Tibial nerve (tissue), 4 donors: ENCODE measurements around the gene AGXT. TPM values are rescaled to one million over a fixed set of nuclear protein-coding genes. Genes with fewer than 3 reads are reported as not detected.

ENCODE experiments used
- DNase-seq, 2 donors: peaks; one replicate each; pipeline ENCODE4 v3.0.0-alpha.2; 2019; ENCODE audit warnings: low spot score in 2 of 2
- H3K27ac ChIP-seq, 4 donors: fragments of 200-600 bp; sonication (generic) in 3 of 4; one replicate each; pipeline ENCODE4 v1.5.1; 2017 to 2019; ENCODE audit warnings: mild to moderate bottlenecking in 1 of 4
- H3K27me3 ChIP-seq, 2 donors: fragments of 200-600 bp; sonication (generic) in 1 of 2; one replicate each; pipeline versions ENCODE4 v1.5.1 to v1.6.0; 2017 to 2019
- H3K36me3 ChIP-seq, 3 donors: fragments of 200-600 bp; sonication (generic); one replicate each; pipeline ENCODE4 v1.5.1; 2018 to 2019
- H3K4me1 ChIP-seq, 4 donors: fragments of 200-600 bp; sonication (generic) in 3 of 4; one replicate each; pipeline ENCODE4 v1.5.1; 2017 to 2019
- H3K4me3 ChIP-seq, 4 donors: fragments of 200-600 bp; sonication (generic) in 3 of 4; one replicate each; pipeline ENCODE4 v1.5.1; 2017 to 2019; ENCODE audit warnings: mild to moderate bottlenecking in 1 of 4, moderate library complexity in 1 of 4
- H3K9me3 ChIP-seq, 4 donors: fragments of 200-600 bp; sonication (generic) in 3 of 4; one replicate each; pipeline ENCODE4 v1.5.1; 2017 to 2019
- EP300 ChIP-seq, 2 donors: sonication (generic); formaldehyde crosslinking; IDR thresholded peaks; one replicate each; pipeline ENCODE4 v1.6.1; 2017; ENCODE audit warnings: antibody characterized with exemption in 2 of 2, mild to moderate bottlenecking in 1 of 2
- POLR2A ChIP-seq, 2 donors: fragments of 450-650 bp; IDR thresholded peaks; one replicate each; pipeline ENCODE4 v1.6.1; 2017; ENCODE audit warnings: antibody characterized with exemption in 2 of 2, mild to moderate bottlenecking in 2 of 2, moderate library complexity in 2 of 2
- WGBS, 2 donors: methylation state at CpG; one replicate each; pipeline ENCODE4 v1.1.5; 2018; 5-methylcytosine and 5-hydroxymethylcytosine counted together
- total RNA-seq, 4 donors: library from RNA; depleted of rRNA; stranded (reverse); fragments of >200 nt; gene quantifications; one replicate each; pipeline ENCODE4 v1.1.0, GENCODE V29; 2016
- TF ChIP-seq, protein P1 (sequence below), 5 experiments: fragments of 200-600 bp in 3 of 5; fragments of 450-650 bp in 2 of 5; sonication (generic) in 3 of 5; IDR thresholded peaks; one replicate each; pipeline ENCODE4 v1.5.1; 2016 to 2019; ENCODE audit warnings: antibody characterized with exemption in 5 of 5, mild to moderate bottlenecking in 3 of 5, moderate library complexity in 2 of 5

Gene AGXT
- total RNA-seq, 4 donors from 2014 or later, result 0.30 TPM; not detected in 3

DNA sequence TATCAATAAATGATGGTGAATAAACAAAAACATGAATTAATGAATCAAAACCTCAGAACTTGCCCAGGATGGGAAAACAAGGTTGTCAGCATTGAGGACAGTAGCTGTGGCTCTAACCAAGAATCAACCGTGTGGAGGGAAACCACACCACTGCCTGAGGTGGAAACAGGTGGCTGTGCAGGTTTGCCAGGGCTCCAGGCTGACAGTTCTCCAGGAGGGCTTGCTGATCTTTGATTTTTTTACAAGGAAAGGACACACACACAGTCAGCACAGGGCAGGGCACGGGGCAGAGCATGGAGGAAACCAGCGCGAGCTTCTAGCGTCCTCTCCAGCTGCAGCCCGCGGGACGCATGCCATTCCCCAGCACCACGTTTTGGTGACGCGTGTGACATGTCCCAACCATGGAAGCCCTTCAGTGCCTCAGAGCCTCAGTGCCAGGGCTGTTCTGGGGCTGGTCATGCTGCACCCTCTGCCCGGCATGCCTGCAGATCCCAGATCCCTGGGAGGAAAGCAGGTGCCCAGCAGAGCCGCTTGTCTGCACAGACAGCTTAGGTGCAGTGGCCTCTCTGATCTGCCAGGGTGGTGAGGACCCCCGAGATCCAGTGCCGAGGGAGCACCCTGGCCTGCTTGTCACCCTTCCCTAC is 15.8 kb upstream of the AGXT start:
- 85 to 88% methylated on average over 9 to 12 of the region's 15 CpGs for WGBS, 2 donors
- no peak overlapping the region for H3K4me3 ChIP-seq
- peaks cover 0 to 7% (median 0%) of the 10 kb centered on the region in 4 donors for H3K4me1 ChIP-seq
- H3K9me3 ChIP-seq, result peaks cover 0 to 12% (median 0%) of the 10 kb centered on the region in 4 donors
- no peak for DNase-seq
- TF ChIP-seq EP300 (IDR thresholded peaks at IDR 0.05) (no peak), POLR2A (IDR thresholded peaks at IDR 0.05) (no peak)
- TF ChIP-seq, protein P1, sequence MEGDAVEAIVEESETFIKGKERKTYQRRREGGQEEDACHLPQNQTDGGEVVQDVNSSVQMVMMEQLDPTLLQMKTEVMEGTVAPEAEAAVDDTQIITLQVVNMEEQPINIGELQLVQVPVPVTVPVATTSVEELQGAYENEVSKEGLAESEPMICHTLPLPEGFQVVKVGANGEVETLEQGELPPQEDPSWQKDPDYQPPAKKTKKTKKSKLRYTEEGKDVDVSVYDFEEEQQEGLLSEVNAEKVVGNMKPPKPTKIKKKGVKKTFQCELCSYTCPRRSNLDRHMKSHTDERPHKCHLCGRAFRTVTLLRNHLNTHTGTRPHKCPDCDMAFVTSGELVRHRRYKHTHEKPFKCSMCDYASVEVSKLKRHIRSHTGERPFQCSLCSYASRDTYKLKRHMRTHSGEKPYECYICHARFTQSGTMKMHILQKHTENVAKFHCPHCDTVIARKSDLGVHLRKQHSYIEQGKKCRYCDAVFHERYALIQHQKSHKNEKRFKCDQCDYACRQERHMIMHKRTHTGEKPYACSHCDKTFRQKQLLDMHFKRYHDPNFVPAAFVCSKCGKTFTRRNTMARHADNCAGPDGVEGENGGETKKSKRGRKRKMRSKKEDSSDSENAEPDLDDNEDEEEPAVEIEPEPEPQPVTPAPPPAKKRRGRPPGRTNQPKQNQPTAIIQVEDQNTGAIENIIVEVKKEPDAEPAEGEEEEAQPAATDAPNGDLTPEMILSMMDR (IDR thresholded peaks at IDR 0.05), result no peak
- H3K27ac ChIP-seq, result no peak overlapping the region
- no peaks in the 10 kb centered on the region for H3K27me3 ChIP-seq
- no peaks in the 10 kb centered on the region for H3K36me3 ChIP-seq

DNA sequence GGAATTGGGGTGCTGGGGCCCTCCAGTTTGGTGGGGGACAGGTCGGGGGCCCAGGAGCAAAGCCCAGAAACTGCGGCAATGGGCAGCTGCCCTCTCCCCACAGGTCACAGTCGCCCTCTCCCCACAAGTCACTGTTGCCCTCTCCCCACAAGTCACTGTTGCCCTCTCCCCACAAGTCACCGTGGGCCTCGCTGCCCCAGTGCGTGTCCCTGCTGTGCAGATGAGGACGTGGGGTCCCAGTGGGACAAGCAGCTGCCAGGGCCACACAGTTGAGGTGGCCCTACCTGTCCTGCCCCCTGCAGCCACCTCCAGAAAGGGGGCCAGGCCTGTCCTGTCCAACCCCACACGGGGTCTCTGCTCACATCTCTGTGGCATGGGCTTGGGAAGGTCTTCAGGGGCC is 13.0 kb upstream of the AGXT start:
- no peak for TF ChIP-seq EP300 (IDR thresholded peaks at IDR 0.05)
- TF ChIP-seq POLR2A (IDR thresholded peaks at IDR 0.05), result no peak
- TF ChIP-seq, protein P1 (IDR thresholded peaks at IDR 0.05), result no peak
- DNase-seq, result no peak
- Histone ChIP-seq H3K4me3 (no peak overlapping the region), H3K27ac (no peak overlapping the region), H3K4me1 (peaks cover 0 to 7% (median 0%) of the 10 kb centered on the region in 4 donors), H3K9me3 (peaks cover 0 to 12% (median 0%) of the 10 kb centered on the region in 4 donors), H3K36me3 (no peaks in the 10 kb centered on the region), H3K27me3 (no peaks in the 10 kb centered on the region)
- 87 to 93% methylated on average over 8 of the region's 8 CpGs for WGBS, 2 donors

DNA sequence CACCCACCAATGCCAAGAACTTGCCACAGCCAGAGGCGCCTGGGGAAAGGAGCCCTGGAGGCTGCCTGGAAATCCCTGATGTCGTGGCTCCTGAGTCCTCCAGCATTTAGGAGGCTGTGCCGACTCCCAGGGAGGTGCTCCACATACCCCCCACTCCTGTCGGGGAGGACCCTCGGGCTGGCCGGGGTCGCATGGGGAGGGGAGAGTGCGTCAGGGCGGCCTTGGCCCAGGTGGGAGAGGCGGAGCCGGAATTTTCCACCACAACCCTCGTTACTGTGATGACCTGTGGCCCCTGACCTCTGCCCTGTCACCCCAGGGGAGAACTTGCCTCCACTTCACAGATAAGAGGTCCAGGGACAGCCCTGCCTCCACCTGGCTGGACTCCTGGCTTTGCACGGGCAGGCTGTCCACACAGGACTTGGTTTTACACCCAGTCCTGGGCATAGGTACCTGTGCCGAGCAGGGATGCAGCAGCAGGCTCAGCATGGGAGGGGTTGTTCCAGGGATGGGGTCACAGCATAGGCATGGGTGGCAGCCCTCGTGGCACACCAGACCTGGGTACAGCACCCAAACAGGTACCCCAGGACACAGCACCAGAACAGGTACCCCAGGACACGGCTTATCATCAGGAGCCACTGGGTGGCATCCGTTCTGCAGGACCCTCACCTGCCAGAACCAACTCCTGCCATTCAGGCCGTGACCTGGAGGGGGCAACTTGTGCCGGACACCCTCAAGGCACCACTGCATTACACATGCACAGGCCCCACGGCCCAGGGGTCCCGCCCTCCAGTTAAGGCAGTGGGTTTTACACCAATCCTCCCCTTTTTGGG is 12.3 kb upstream of the AGXT start:
- no peak for DNase-seq
- peaks cover 0 to 12% (median 0%) of the 10 kb centered on the region in 4 donors for H3K9me3 ChIP-seq
- TF ChIP-seq POLR2A (IDR thresholded peaks at IDR 0.05), result no peak
- TF ChIP-seq, protein P1 (IDR thresholded peaks at IDR 0.05), result no peak
- no peak for TF ChIP-seq EP300 (IDR thresholded peaks at IDR 0.05)
- no peaks in the 10 kb centered on the region for H3K27me3 ChIP-seq
- H3K4me3 ChIP-seq, result no peak overlapping the region
- peaks cover 0 to 4% (median 0%) of the 10 kb centered on the region in 4 donors for H3K4me1 ChIP-seq
- no peak overlapping the region for H3K27ac ChIP-seq
- no peaks in the 10 kb centered on the region for H3K36me3 ChIP-seq
- WGBS, 2 donors, result 66 to 67% methylated on average over 9 to 18 of the region's 21 CpGs

DNA sequence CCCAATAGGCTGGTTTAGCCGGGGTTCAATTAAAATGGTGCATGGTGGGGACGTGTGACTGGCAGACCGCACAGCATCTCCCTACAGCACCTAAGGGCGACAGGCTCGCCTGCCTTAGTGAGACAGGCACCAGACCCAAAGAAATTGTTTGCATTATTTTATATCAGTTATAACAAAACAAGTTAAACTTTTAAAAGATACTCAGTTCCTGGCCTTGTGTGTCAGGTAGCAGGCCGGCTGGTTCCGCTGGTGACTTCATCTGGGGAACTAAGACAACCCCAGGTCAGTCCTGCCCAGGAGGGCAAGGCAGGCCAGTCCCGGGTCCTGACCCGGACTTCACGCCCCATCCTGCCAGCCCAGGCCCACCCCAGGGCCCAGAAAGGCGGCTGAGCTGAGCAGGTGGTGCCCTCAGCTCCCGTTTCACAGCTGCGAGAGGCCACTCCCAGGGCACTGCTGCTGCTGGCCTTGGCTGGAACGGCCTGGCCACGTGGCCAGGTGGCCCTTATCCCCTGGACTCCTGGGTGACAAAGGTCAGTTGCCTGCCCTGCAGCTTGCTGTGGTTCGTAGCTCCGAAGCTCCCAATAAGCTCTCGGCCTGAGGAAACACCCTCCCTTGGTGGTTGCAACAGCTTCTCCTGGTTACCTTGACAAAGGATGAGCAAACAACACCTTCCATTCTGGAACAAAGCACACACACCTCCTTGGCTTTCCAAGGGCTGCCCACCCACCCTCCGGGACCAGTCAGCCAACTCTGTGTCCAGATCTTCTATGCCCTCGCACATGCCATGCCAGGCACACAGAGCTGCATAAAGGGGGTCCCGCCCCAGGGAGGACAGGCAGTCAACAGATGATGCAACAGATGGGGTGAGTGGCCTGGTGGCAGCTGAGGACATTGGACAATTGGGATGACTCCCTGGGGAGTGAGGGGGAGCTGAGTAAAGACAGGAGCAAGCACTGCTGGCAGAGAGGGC is 11.3 kb upstream of the AGXT start:
- no peak for DNase-seq
- Histone ChIP-seq H3K9me3 (peaks cover 0 to 12% (median 0%) of the 10 kb centered on the region in 4 donors), H3K4me3 (no peak overlapping the region), H3K36me3 (no peaks in the 10 kb centered on the region), H3K4me1 (no peaks in the 10 kb centered on the region), H3K27ac (no peak overlapping the region), H3K27me3 (no peaks in the 10 kb centered on the region)
- 77 to 79% methylated on average over 15 to 21 of the region's 21 CpGs for WGBS, 2 donors
- TF ChIP-seq POLR2A (IDR thresholded peaks at IDR 0.05) (no peak), EP300 (IDR thresholded peaks at IDR 0.05) (no peak)
- TF ChIP-seq, protein P1 (IDR thresholded peaks at IDR 0.05), result no peak
